MCF 10A (cell line): ENCODE measurements around the gene DNAH5. TPM values are rescaled to one million over a fixed set of nuclear protein-coding genes. Genes with fewer than 3 reads are reported as not detected.

ENCODE experiments used
- BruUV-seq: library from RNA; stranded (reverse); fragments of 400-500 nt; replicated peaks from 2 replicates; lab custom pipeline; 2021; lab: Mats Ljungman, UMichigan
- CTCF ChIA-PET: fragments of 300-600 bp; sonication (Branson Sonifier 250); formaldehyde crosslinking; extraction: SDS; loops from one replicate; lab custom pipeline; 2021; ENCODE audit warnings: antibody characterized with exemption, inconsistent platforms; lab: Yijun Ruan, JAX
- POLR2A ChIA-PET: fragments of 300-600, 350-650 bp; sonication (Branson Sonifier 250); formaldehyde crosslinking; extraction: SDS; loops from one replicate; lab custom pipeline; 2020; ENCODE audit warnings: antibody characterized with exemption, inconsistent platforms; lab: Yijun Ruan, JAX
- DNase-seq: peaks from one replicate; pipeline ENCODE4 v3.0.0-alpha.2; 2018; ENCODE audit not compliant: unreplicated experiment
- H3K27ac Mint-ChIP-seq: one replicate; pipeline ENCODE4 v1.8.0; 2022; ENCODE audit warnings: mild to moderate bottlenecking, low read depth, mixed read lengths; ENCODE audit not compliant: unreplicated experiment
- H3K27me3 Mint-ChIP-seq: one replicate; pipeline ENCODE4 v1.8.0; 2022; ENCODE audit warnings: mixed read lengths; ENCODE audit not compliant: insufficient read depth, unreplicated experiment
- H3K36me3 Mint-ChIP-seq: one replicate; pipeline ENCODE4 v1.8.0; 2022; ENCODE audit warnings: mild to moderate bottlenecking, moderate library complexity, mixed read lengths; ENCODE audit not compliant: insufficient read depth, unreplicated experiment
- H3K4me1 Mint-ChIP-seq: one replicate; pipeline ENCODE4 v1.8.0; 2022; ENCODE audit warnings: mixed read lengths; ENCODE audit not compliant: insufficient read depth, unreplicated experiment
- H3K4me3 Mint-ChIP-seq: one replicate; pipeline ENCODE4 v1.8.0; 2022; ENCODE audit warnings: mild to moderate bottlenecking, moderate library complexity, mixed read lengths; ENCODE audit not compliant: unreplicated experiment
- H3K9me3 Mint-ChIP-seq: one replicate; pipeline ENCODE4 v1.8.0; 2022; ENCODE audit warnings: mixed read lengths; ENCODE audit not compliant: unreplicated experiment
- intact Hi-C: fragments of 100-400 bp; cut with micrococcal nuclease; formaldehyde crosslinking; loops from 2 replicates; pipeline ENCODE4 v1.14.1; 2022
- total RNA-seq: library from RNA; stranded (reverse); gene quantifications from 2 replicates; pipeline ENCODE4 v1.2.3, GENCODE V29; 2022
- TF ChIP-seq, protein P1 (sequence below): fragments of 200-600 bp; IDR thresholded peaks from one replicate; pipeline ENCODE4 v1.8.0; 2022; ENCODE audit warnings: antibody characterized with exemption, mild to moderate bottlenecking; ENCODE audit not compliant: unreplicated experiment

The DNAH5 gene
- total RNA-seq, 1 experiment from 2014 or later = 0.05 TPM

DNA sequence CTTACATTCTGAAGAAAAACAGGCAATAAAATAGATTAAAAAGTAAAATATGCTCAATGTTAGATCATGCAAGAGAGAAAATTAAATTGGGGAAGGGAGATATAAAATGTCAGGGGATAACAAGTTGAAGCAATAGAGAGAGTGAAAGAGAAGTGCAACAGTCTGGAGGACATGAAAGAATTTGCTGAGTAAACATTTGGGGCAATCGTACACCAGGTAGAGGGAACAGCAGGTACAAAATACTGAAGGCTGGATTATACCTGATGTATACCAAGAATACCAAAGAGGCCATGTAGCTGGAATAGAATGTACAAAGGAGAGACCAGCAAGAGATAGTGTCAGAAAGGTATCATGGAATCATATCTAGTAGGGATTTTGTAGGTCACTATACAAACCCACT, 300.8 kb downstream of the DNAH5 start:
- BruUV-seq = no TSS peak
- Mint-ChIP-seq H3K27ac (no peak overlapping the region), H3K27me3 (no peaks in the 10 kb centered on the region), H3K4me3 (no peak overlapping the region), H3K36me3 (no peaks in the 10 kb centered on the region), H3K9me3 (no peaks in the 10 kb centered on the region), H3K4me1 (no peaks in the 10 kb centered on the region)
- TF ChIP-seq, protein P1, sequence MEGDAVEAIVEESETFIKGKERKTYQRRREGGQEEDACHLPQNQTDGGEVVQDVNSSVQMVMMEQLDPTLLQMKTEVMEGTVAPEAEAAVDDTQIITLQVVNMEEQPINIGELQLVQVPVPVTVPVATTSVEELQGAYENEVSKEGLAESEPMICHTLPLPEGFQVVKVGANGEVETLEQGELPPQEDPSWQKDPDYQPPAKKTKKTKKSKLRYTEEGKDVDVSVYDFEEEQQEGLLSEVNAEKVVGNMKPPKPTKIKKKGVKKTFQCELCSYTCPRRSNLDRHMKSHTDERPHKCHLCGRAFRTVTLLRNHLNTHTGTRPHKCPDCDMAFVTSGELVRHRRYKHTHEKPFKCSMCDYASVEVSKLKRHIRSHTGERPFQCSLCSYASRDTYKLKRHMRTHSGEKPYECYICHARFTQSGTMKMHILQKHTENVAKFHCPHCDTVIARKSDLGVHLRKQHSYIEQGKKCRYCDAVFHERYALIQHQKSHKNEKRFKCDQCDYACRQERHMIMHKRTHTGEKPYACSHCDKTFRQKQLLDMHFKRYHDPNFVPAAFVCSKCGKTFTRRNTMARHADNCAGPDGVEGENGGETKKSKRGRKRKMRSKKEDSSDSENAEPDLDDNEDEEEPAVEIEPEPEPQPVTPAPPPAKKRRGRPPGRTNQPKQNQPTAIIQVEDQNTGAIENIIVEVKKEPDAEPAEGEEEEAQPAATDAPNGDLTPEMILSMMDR = no peak
- POLR2A ChIA-PET = no interaction called here
- intact Hi-C loops = no loop called here
- no peak for DNase-seq
- CTCF ChIA-PET = interaction anchor here (0.5 to 0.6 kb wide), 2 partner anchors 34 to 77 kb away, joined by 3 read pairs; no protein-coding TSS in a partner anchor

DNA sequence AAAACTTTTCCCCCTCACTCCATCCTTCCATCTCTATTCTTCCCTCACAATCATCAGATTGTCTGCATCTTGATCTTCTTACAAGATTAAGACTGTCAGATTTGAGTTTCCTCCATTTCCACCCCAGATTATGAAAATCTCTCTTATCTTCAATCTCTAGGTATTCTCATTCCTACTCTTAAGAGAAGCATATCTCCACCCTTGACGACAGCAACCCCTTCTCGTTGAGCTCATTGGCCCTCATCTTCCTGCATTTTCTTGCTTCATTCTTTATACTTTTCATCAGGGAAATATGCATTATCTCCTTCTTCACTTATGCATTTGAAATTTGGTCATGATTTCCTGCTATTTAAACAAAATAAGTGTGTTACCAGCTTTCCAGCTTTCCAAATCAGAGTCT, 301.3 kb downstream of the DNAH5 start:
- POLR2A ChIA-PET = no interaction called here
- H3K4me1 Mint-ChIP-seq = no peaks in the 10 kb centered on the region
- H3K27ac Mint-ChIP-seq = no peak overlapping the region
- CTCF ChIA-PET = interaction anchor here (0.5 to 0.6 kb wide), 2 partner anchors 34 to 76 kb away, joined by 3 read pairs; no protein-coding TSS in a partner anchor
- no peak for DNase-seq
- intact Hi-C loops = no loop called here
- BruUV-seq = no TSS peak
- no peak overlapping the region for H3K4me3 Mint-ChIP-seq
- H3K27me3 Mint-ChIP-seq = no peaks in the 10 kb centered on the region
- H3K9me3 Mint-ChIP-seq = no peaks in the 10 kb centered on the region
- TF ChIP-seq, protein P1 = no peak
- H3K36me3 Mint-ChIP-seq = no peaks in the 10 kb centered on the region

Other genes with a start within 250 kb of the DNAH5 start
- 134 and 136 TPM in 2 replicates for gene TRIO, start 198.7 kb upstream of the DNAH5 start, total RNA-seq